Right lobe of liver (tissue), 4 donors: ENCODE results near the gene HAND1.

ENCODE experiments used
- CTCF ChIP-seq, 4 donors: fragments of 200-600 bp in 3 of 4; fragments of 450-650 bp in 1 of 4; IDR thresholded peaks; one replicate each; pipeline versions ENCODE4 v1.5.1 to v1.8.0; 2016 to 2022; ENCODE audit warnings: antibody characterized with exemption in 4 of 4, mild to moderate bottlenecking in 2 of 4
- POLR2A ChIP-seq: fragments of 450-650 bp; IDR thresholded peaks from one replicate; pipeline ENCODE4 v1.6.1; 2017; ENCODE audit warnings: antibody characterized with exemption, mild to moderate bottlenecking
- donor health status: DM: no; HTN: no; CAD: no.
- donor health status: DM: no; HTN: no; CAD: no.
- donor health status: DM: no; HTN: yes; CAD: no.

GRCh38 chr5:154484393-154485095 lies 6.5 kb upstream of the HAND1 start:
- TF ChIP-seq CTCF (IDR thresholded peaks at IDR 0.05) (no peak), POLR2A (no peak)
